Suprapubic skin (tissue), 4 donors: ENCODE results near the gene TF. TPM values are rescaled to one million over a fixed set of nuclear protein-coding genes. Genes with fewer than 3 reads are reported as not detected.
"Not testable (repeated sequence)": the region's sequence is repeated elsewhere in the genome, so short reads cannot be mapped to it uniquely, and the experiment has no call there.

ENCODE experiments used
- DNase-seq, 2 donors: peaks; one replicate each; pipeline ENCODE4 v3.0.0-alpha.2; 2019; ENCODE audit warnings: low spot score in 2 of 2
- H3K27ac ChIP-seq: fragments of 200-600 bp; sonication (generic); one replicate; pipeline ENCODE4 v1.5.1; 2019
- H3K27me3 ChIP-seq: fragments of 200-600 bp; sonication (generic); one replicate; pipeline ENCODE4 v1.5.1; 2019
- H3K36me3 ChIP-seq: fragments of 200-600 bp; sonication (generic); one replicate; pipeline ENCODE4 v1.5.1; 2019
- H3K4me1 ChIP-seq: fragments of 200-600 bp; sonication (generic); one replicate; pipeline ENCODE4 v1.5.1; 2019
- H3K4me3 ChIP-seq: fragments of 200-600 bp; sonication (generic); one replicate; pipeline ENCODE4 v1.5.1; 2019; ENCODE audit warnings: mild to moderate bottlenecking
- H3K9me3 ChIP-seq: fragments of 200-600 bp; sonication (generic); one replicate; pipeline ENCODE4 v1.5.1; 2019
- EP300 ChIP-seq: sonication (generic); formaldehyde crosslinking; IDR thresholded peaks from one replicate; pipeline ENCODE4 v1.6.1; 2017; ENCODE audit warnings: antibody characterized with exemption
- POLR2A ChIP-seq, 2 donors: fragments of 450-650 bp; IDR thresholded peaks; one replicate each; pipeline ENCODE4 v1.6.1; 2017; ENCODE audit warnings: antibody characterized with exemption in 2 of 2, mild to moderate bottlenecking in 2 of 2, moderate library complexity in 2 of 2
- POLR2AphosphoS5 ChIP-seq, 3 donors: sonication (generic); formaldehyde crosslinking; IDR thresholded peaks; one replicate each; pipeline ENCODE4 v1.6.1; 2017; ENCODE audit warnings: antibody characterized with exemption in 3 of 3
- WGBS: methylation state at CpG from one replicate; pipeline ENCODE4 v1.1.5; 2018; 5-methylcytosine and 5-hydroxymethylcytosine counted together
- total RNA-seq, 4 donors: library from RNA; depleted of rRNA; stranded (reverse); fragments of >200 nt; gene quantifications; one replicate each; pipeline ENCODE4 v1.1.0, GENCODE V29; 2016
- TF ChIP-seq, protein P1 (sequence below), 2 donors: fragments of 200-600 bp in 1 of 2; fragments of 450-650 bp in 1 of 2; sonication (generic) in 1 of 2; IDR thresholded peaks; one replicate each; pipeline ENCODE4 v1.5.1; 2016 to 2019; ENCODE audit warnings: antibody characterized with exemption in 2 of 2, mild to moderate bottlenecking in 1 of 2, moderate library complexity in 1 of 2

TF gene
- total RNA-seq, 4 donors from 2014 or later = 4.8 to 16.5 (median 8.7) TPM

DNA sequence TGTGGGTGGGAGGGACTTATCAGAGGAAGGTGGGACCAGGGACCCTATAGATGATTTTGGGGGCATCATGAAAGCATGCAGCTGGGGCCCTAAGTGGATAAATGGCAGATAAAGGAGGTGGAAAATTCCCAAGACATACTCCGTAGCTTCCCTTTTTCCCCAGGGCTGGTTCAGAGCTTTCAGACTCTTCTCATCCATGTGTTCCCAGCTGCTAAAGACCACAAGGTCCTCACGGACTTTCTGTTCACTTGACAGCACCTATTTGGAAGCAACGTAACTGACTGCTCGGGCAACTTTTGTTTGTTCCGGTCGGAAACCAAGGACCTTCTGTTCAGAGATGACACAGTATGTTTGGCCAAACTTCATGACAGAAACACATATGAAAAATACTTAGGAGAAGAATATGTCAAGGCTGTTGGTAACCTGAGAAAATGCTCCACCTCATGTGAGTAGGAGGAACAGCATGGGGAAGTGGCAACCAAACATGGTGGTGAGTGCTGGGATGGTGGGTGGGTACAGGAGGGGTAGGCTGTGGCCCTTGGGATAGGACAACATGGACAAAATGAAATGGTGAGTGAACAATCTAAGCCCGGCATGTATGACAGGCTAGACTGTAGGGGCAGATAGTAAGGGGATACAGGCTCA, 30.7 kb downstream of the TF start:
- TF ChIP-seq EP300 = no peak
- no peak for TF ChIP-seq POLR2AphosphoS5 (IDR thresholded peaks at IDR 0.05)
- H3K4me3 ChIP-seq = no peak overlapping the region
- no peaks in the 10 kb centered on the region for H3K36me3 ChIP-seq
- WGBS = 95% methylated on average over 7 of the region's 7 CpGs
- H3K27me3 ChIP-seq = no peaks in the 10 kb centered on the region
- DNase-seq = no peak
- no peaks in the 10 kb centered on the region for H3K9me3 ChIP-seq
- H3K27ac ChIP-seq = no peak overlapping the region
- no peaks in the 10 kb centered on the region for H3K4me1 ChIP-seq

DNA sequence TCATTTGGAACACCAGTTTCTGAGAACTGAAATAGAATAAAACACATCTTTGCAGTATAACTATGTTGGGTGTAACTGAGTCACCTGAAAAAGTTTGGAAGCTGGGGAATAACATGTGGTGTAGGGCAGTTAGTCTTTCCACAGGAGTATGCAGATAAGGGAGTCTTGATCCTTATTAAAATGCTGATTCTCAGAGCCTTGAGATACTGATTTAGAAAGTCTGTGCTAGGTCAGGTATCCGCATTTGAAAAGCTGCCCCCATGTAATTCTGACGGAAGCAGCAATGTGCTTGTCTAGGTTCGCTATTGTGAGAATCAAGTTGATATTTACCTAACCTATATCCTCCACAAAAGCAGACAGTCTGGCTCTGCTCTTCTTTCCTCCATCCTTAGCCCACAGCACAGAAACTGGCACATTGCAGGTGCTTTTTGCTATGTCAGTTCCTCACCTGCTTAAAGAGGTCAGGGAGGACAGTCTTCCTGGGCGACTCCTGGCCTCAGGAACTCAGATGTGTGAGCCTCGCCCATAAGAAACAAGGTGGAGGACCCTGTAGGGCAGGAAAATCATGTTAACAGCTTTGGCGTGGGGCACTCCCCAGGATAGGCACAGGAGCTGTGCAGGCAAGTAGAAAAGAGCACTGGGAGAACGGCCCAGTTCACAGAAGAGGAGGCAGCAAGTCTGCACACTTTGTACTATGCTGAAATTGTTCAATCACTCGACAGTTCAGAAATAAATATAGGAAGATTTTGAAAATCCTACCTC, 31.8 kb downstream of the TF start:
- DNase-seq = no peak
- no peaks in the 10 kb centered on the region for H3K36me3 ChIP-seq
- no peaks in the 10 kb centered on the region for H3K9me3 ChIP-seq
- no peaks in the 10 kb centered on the region for H3K4me1 ChIP-seq
- WGBS = 48% methylated on average over 8 of the region's 8 CpGs
- H3K27ac ChIP-seq = no peak overlapping the region
- H3K4me3 ChIP-seq = no peak overlapping the region
- no peak for TF ChIP-seq POLR2A (IDR thresholded peaks at IDR 0.05)
- TF ChIP-seq EP300 = no peak
- TF ChIP-seq POLR2AphosphoS5 (IDR thresholded peaks at IDR 0.05) = no peak
- TF ChIP-seq, protein P1, sequence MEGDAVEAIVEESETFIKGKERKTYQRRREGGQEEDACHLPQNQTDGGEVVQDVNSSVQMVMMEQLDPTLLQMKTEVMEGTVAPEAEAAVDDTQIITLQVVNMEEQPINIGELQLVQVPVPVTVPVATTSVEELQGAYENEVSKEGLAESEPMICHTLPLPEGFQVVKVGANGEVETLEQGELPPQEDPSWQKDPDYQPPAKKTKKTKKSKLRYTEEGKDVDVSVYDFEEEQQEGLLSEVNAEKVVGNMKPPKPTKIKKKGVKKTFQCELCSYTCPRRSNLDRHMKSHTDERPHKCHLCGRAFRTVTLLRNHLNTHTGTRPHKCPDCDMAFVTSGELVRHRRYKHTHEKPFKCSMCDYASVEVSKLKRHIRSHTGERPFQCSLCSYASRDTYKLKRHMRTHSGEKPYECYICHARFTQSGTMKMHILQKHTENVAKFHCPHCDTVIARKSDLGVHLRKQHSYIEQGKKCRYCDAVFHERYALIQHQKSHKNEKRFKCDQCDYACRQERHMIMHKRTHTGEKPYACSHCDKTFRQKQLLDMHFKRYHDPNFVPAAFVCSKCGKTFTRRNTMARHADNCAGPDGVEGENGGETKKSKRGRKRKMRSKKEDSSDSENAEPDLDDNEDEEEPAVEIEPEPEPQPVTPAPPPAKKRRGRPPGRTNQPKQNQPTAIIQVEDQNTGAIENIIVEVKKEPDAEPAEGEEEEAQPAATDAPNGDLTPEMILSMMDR (IDR thresholded peaks at IDR 0.05) = no peak
- H3K27me3 ChIP-seq = no peaks in the 10 kb centered on the region

DNA sequence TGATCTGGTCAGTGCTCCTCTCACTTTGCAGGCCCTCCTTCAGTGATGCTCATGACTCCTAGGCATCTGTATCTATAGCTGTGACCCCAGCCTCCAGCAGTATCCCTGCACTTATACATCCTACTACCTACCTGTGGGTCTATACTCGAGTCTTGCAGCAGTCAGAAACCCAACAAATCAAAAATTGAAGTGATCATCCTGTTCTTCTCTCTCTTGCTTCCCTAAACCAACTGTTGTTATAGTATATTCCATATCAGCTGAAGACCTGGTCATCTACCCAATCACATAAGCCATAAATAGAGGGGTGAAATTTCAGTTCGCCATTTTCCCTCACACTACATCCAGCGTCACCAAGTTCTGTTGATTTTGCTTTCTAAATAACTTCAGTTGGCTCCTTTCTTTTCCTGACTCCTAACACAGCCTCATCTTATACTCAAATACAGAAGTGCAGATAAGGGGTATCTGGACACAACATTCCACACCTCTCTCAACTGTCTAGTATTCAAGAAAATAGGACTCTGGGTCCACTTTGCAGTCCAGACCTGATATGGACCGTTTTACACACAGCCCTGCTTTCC, 33.5 kb downstream of the TF start:
- 72% methylated on average over 4 of the region's 4 CpGs for WGBS

DNA sequence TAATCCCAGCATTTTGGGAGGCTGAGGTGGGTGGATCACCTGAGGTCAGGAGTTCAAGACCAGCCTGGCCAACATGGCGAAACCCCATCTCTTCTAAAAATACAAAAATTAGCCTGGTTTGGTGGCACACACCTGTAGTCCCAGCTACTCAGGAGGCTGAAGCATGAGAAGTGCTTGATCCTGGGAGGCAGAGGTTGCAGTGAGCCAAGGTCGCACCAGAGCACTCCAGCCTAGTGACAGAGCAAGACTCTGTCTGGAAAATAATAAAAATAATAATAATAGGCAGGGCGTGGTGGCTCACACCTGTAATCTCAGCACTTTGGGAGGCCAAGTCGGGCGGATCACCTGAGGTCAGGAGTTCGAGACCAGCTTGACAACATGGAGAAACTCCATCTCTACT, 34.6 kb downstream of the TF start:
- H3K4me1 ChIP-seq = not testable (repeated sequence)
- 95% methylated on average over 6 of the region's 6 CpGs for WGBS

More for the DNA sequence above, 33.5 kb downstream of the TF start:
- Histone ChIP-seq H3K27ac (no peak overlapping the region), H3K4me1 (no peaks in the 10 kb centered on the region), H3K36me3 (no peaks in the 10 kb centered on the region), H3K27me3 (no peaks in the 10 kb centered on the region), H3K9me3 (no peaks in the 10 kb centered on the region), H3K4me3 (no peak overlapping the region)
- no peak for TF ChIP-seq POLR2A (IDR thresholded peaks at IDR 0.05)
- no peak for TF ChIP-seq POLR2AphosphoS5 (IDR thresholded peaks at IDR 0.05)
- TF ChIP-seq, protein P1 (IDR thresholded peaks at IDR 0.05) = no peak
- no peak for TF ChIP-seq EP300
- DNase-seq = no peak

DNA sequence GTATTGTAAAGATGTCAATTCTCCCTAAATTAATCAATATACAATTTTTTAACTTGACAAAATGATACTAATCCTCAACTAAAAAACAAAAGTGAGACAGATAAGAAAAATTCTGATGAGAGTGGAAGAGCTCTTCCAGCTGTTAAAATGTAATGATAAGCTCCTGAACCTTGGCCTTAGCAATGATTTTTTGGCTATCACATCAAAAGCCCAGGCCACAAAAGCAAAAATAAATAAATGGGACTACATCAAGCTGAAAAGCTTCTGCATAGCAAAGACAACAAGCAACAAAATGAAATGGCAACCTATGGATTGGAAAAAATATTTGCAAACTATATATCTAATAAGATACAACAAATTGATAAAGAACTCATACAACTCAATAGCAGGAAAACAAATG, 35.4 kb downstream of the TF start:
- no peak overlapping the region for H3K27ac ChIP-seq
- DNase-seq = no peak
- no peaks in the 10 kb centered on the region for H3K27me3 ChIP-seq
- TF ChIP-seq POLR2AphosphoS5 (IDR thresholded peaks at IDR 0.05) = no peak
- H3K4me3 ChIP-seq = no peak overlapping the region
- H3K4me1 ChIP-seq = no peaks in the 10 kb centered on the region
- H3K9me3 ChIP-seq = no peaks in the 10 kb centered on the region
- no peaks in the 10 kb centered on the region for H3K36me3 ChIP-seq

More for the DNA sequence above, 34.6 kb downstream of the TF start:
- not testable (repeated sequence) for H3K27me3 ChIP-seq, H3K9me3 ChIP-seq, H3K27ac ChIP-seq, H3K4me3 ChIP-seq, H3K36me3 ChIP-seq, DNase-seq

DNA sequence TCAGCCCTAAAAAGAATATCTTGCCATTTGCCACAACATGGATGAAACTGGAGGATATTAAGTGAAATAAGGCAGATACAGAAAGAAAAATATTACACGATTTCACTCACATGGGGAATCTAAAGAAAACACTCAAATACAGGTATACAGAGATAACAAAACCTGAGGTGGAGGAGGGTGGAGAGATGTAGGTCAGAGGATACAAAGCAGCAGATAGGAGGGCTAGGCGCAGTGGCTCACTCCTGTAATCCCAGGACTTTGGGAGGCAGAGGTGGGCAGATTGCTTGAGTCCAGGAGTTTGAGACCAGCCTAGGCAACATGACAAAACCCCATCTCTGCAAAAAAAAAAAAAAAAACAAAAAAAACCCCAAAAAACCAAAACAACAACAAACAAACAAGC, 36.3 kb downstream of the TF start:
- 92% methylated on average over 2 of the region's 2 CpGs for WGBS
- no peaks in the 10 kb centered on the region for H3K9me3 ChIP-seq
- H3K27ac ChIP-seq = no peak overlapping the region
- TF ChIP-seq POLR2AphosphoS5 (IDR thresholded peaks at IDR 0.05) = no peak
- no peak for TF ChIP-seq EP300
- TF ChIP-seq, protein P1 (IDR thresholded peaks at IDR 0.05) = no peak
- TF ChIP-seq POLR2A (IDR thresholded peaks at IDR 0.05) = no peak
- no peak overlapping the region for H3K4me3 ChIP-seq
- H3K4me1 ChIP-seq = no peaks in the 10 kb centered on the region
- no peak for DNase-seq
- H3K36me3 ChIP-seq = no peaks in the 10 kb centered on the region
- no peaks in the 10 kb centered on the region for H3K27me3 ChIP-seq
